ENCODE results near the gene LDOC1. TPM values are rescaled to one million over a fixed set of nuclear protein-coding genes. Genes with fewer than 3 reads are reported as not detected.
"Not testable (repeated sequence)": the region's sequence is repeated elsewhere in the genome, so short reads cannot be mapped to it uniquely, and the experiment has no call there.

LDOC1 gene
- total RNA-seq, 1 experiment from 2014 or later = 25.6 TPM

DNA sequence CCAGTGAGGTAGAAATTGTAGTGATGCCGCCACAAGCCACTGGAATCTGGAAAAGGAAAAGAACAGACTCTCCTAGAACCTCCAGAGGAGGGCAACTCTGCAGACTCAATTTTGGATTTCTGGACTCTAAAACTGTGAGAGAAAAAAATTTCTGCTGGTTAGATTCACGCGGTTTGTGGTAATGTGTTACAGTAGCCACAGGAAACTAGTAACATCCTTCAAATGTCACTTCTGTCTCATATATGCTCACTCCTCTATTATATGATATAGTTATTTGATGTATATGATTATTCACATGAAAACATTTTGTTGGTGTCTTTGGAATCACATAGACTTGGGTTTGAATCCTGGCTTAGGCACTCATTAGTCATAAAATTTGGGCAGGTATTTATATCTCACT is 18.8 kb downstream of the LDOC1 start:
- no peaks in the 10 kb centered on the region for H3K27me3 ChIP-seq (ENCODE audit: insufficient read depth, low read length)
- H2AK5ac ChIP-seq (ENCODE audit: insufficient read length, low read length) = no peak overlapping the region
- no peak overlapping the region for H4K5ac ChIP-seq (ENCODE audit: insufficient read length, low read depth, low read length)
- Mint-ChIP-seq H3K27me3 (ENCODE audit: low read depth) (peaks cover 2% of the 10 kb centered on the region; the same call in 1 of the 2 replicates), H3K36me3 (ENCODE audit: insufficient read depth in 1 of 3, low read depth in 3 of 3) (peaks cover 4 to 19% (median 12%) of the 10 kb centered on the region in 3 experiments), H3K4me1 (no peaks in the 10 kb centered on the region), H3K4me3 (no peak overlapping the region), H3K27ac (no peak overlapping the region), H3K9me3 (peaks cover 72 to 73% of the 10 kb centered on the region in 2 experiments)
- no peak overlapping the region for H2BK12ac ChIP-seq (ENCODE audit: insufficient read length, low read depth, low read length)
- no peak overlapping the region for H2AFZ ChIP-seq (ENCODE audit: low read length)
- H3K14ac ChIP-seq (ENCODE audit: insufficient read depth, low read length) = no peak overlapping the region
- H4K20me1 ChIP-seq (ENCODE audit: control insufficient read depth, insufficient read depth, insufficient read length) = no peaks in the 10 kb centered on the region
- H2BK15ac ChIP-seq (ENCODE audit: low read depth, low read length) = no peak overlapping the region
- no peaks in the 10 kb centered on the region for H3K4me1 ChIP-seq (ENCODE audit: insufficient read depth, low read length)
- no peak overlapping the region for H2BK20ac ChIP-seq (ENCODE audit: low read depth, low read length, poor library complexity, severe bottlenecking)
- TF ChIP-seq, protein P1, sequence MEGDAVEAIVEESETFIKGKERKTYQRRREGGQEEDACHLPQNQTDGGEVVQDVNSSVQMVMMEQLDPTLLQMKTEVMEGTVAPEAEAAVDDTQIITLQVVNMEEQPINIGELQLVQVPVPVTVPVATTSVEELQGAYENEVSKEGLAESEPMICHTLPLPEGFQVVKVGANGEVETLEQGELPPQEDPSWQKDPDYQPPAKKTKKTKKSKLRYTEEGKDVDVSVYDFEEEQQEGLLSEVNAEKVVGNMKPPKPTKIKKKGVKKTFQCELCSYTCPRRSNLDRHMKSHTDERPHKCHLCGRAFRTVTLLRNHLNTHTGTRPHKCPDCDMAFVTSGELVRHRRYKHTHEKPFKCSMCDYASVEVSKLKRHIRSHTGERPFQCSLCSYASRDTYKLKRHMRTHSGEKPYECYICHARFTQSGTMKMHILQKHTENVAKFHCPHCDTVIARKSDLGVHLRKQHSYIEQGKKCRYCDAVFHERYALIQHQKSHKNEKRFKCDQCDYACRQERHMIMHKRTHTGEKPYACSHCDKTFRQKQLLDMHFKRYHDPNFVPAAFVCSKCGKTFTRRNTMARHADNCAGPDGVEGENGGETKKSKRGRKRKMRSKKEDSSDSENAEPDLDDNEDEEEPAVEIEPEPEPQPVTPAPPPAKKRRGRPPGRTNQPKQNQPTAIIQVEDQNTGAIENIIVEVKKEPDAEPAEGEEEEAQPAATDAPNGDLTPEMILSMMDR (conservative IDR thresholded peaks at IDR 0.05) = no peak
- no peak overlapping the region for H3K18ac ChIP-seq (ENCODE audit: insufficient read length, low read depth, low read length)
- H3K79me1 ChIP-seq (ENCODE audit: insufficient read depth, low read depth, low read length, poor library complexity, severe bottlenecking) = no peaks in the 10 kb centered on the region
- H3K9me3 ChIP-seq (ENCODE audit: control insufficient read depth, low read depth, low read length) = peaks cover 23% of the 10 kb centered on the region
- no peak overlapping the region for H2BK5ac ChIP-seq (ENCODE audit: insufficient read length, low read length)
- H3T11ph ChIP-seq (ENCODE audit: low read length) = no peak overlapping the region
- H3K27ac ChIP-seq (ENCODE audit: insufficient read length, low read depth, low read length) = no peak overlapping the region
- no peak for DNase-seq
- H4K91ac ChIP-seq (ENCODE audit: insufficient read length, low read depth, low read length) = no peak overlapping the region
- no CpG with 5 or more reads among the region's 3 CpGs for WGBS (ENCODE audit: extremely low coverage, insufficient read length, low lambda C conversion rate)
- no peak overlapping the region for H3K23ac ChIP-seq (ENCODE audit: insufficient read length, low read depth, low read length)
- H2BK120ac ChIP-seq (ENCODE audit: low read depth, low read length, poor library complexity, severe bottlenecking) = no peak overlapping the region
- H3K79me2 ChIP-seq (ENCODE audit: insufficient read depth, low read length) = no peaks in the 10 kb centered on the region
- H3K23me2 ChIP-seq (ENCODE audit: insufficient read length, low read depth, low read length, poor library complexity, severe bottlenecking) = no peaks in the 10 kb centered on the region
- no peak overlapping the region for H3K4me2 ChIP-seq (ENCODE audit: insufficient read depth, insufficient read length, low read length)
- H3K4ac ChIP-seq (ENCODE audit: low read depth, low read length) = no peak overlapping the region
- no peak overlapping the region for H3K56ac ChIP-seq (ENCODE audit: insufficient read length, low read depth, low read length)
- no peak overlapping the region for H4K8ac ChIP-seq (replicated peaks; ENCODE audit: insufficient read length, low read depth, low read length)
- no peak overlapping the region for H3K9ac ChIP-seq (ENCODE audit: extremely low read depth, insufficient read length, low read length)

DNA sequence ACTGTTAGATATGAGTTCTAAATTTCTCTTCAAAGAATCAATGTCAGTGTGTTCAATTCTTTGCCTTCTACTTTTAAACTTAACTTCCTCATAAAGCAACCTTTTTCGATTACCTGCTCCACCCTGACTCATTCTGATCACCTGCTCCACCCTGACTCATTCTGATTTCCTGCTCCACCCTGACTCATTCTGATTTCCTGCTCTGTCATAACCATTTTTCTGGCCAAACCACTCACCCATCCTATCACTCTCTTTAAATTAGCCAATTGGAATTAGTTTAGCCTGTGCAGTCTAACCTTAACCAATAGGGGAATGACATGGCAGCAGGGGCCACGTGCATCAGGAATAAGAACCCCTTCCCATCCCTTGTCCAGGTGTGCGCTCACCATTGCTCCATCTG is 21.7 kb downstream of the LDOC1 start:
- peaks cover 72 to 77% of the 10 kb centered on the region in 2 experiments for H3K9me3 Mint-ChIP-seq
- H3K4me1 Mint-ChIP-seq; H3K79me2 ChIP-seq (ENCODE audit: insufficient read depth, low read length): not testable (repeated sequence)

More for the DNA sequence above, 21.7 kb downstream of the LDOC1 start:
- H3K36me3 Mint-ChIP-seq (ENCODE audit: insufficient read depth in 1 of 3, low read depth in 3 of 3) = peaks cover 4 to 19% (median 12%) of the 10 kb centered on the region in 3 experiments
- no CpG with 5 or more reads among the region's 3 CpGs for WGBS (ENCODE audit: extremely low coverage, insufficient read length, low lambda C conversion rate)
- peaks cover 35% of the 10 kb centered on the region for H3K9me3 ChIP-seq (ENCODE audit: control insufficient read depth, low read depth, low read length)
- H3K79me1 ChIP-seq (ENCODE audit: insufficient read depth, low read depth, low read length, poor library complexity, severe bottlenecking); H3K4me3 Mint-ChIP-seq; H3K27me3 Mint-ChIP-seq (ENCODE audit: low read depth); H3K4ac ChIP-seq (ENCODE audit: low read depth, low read length); H3K9ac ChIP-seq (ENCODE audit: extremely low read depth, insufficient read length, low read length); H3K4me1 ChIP-seq (ENCODE audit: insufficient read depth, low read length); H2AFZ ChIP-seq (ENCODE audit: low read length); H3K27me3 ChIP-seq (ENCODE audit: insufficient read depth, low read length); H2AK5ac ChIP-seq (ENCODE audit: insufficient read length, low read length); H3K4me2 ChIP-seq (ENCODE audit: insufficient read depth, insufficient read length, low read length); H3T11ph ChIP-seq (ENCODE audit: low read length); H2BK12ac ChIP-seq (ENCODE audit: insufficient read length, low read depth, low read length); H3K56ac ChIP-seq (ENCODE audit: insufficient read length, low read depth, low read length); H3K23ac ChIP-seq (ENCODE audit: insufficient read length, low read depth, low read length); H4K20me1 ChIP-seq (ENCODE audit: control insufficient read depth, insufficient read depth, insufficient read length); H3K27ac Mint-ChIP-seq; H2BK5ac ChIP-seq (ENCODE audit: insufficient read length, low read length); H4K5ac ChIP-seq (ENCODE audit: insufficient read length, low read depth, low read length); H2BK15ac ChIP-seq (ENCODE audit: low read depth, low read length); H3K23me2 ChIP-seq (ENCODE audit: insufficient read length, low read depth, low read length, poor library complexity, severe bottlenecking); H2BK20ac ChIP-seq (ENCODE audit: low read depth, low read length, poor library complexity, severe bottlenecking); H4K8ac ChIP-seq (replicated peaks; ENCODE audit: insufficient read length, low read depth, low read length); H3K18ac ChIP-seq (ENCODE audit: insufficient read length, low read depth, low read length); DNase-seq; H2BK120ac ChIP-seq (ENCODE audit: low read depth, low read length, poor library complexity, severe bottlenecking); H3K27ac ChIP-seq (ENCODE audit: insufficient read length, low read depth, low read length); H4K91ac ChIP-seq (ENCODE audit: insufficient read length, low read depth, low read length); H3K14ac ChIP-seq (ENCODE audit: insufficient read depth, low read length): not testable (repeated sequence)

Measured in H9 (cell line).